ENCODE measurements around the gene SDCCAG8. TPM values are rescaled to one million over a fixed set of nuclear protein-coding genes. Genes with fewer than 3 reads are reported as not detected.

The SDCCAG8 gene
- polyA plus RNA-seq, 3 donors, result 33.2 to 34.4 (median 33.4) TPM

- Histone ChIP-seq H3K4me3 (replicated peaks in 1 of 3; ENCODE audit: low read depth in 2 of 3, low read length in 3 of 3) (no peak overlapping the region), H3K27me3 (ENCODE audit: control insufficient read depth in 2 of 2, insufficient read depth in 2 of 2, low read length in 2 of 2) (no peaks in the 10 kb centered on the region), H3K27ac (ENCODE audit: low read depth in 1 of 2, low read length in 2 of 2) (no peak overlapping the region), H4K20me1 (ENCODE audit: insufficient read depth, low read length) (no peaks in the 10 kb centered on the region), H3K4me2 (replicated peaks; ENCODE audit: extremely low read depth, low read length, poor library complexity, severe bottlenecking) (no peak overlapping the region), H3K9me3 (replicated peaks in 1 of 2; ENCODE audit: control insufficient read depth in 1 of 2, insufficient read depth in 1 of 2, low read length in 2 of 2) (no peaks in the 10 kb centered on the region), H3K4me1 (ENCODE audit: control insufficient read depth in 1 of 2, insufficient read depth in 2 of 2, low read length in 2 of 2) (no peaks in the 10 kb centered on the region), H3K36me3 (replicated peaks in 1 of 2; ENCODE audit: control insufficient read depth in 1 of 2, insufficient read depth in 2 of 2, low read length in 2 of 2) (peaks cover 6 to 45% of the 10 kb centered on the region in 2 donors), H2AFZ (ENCODE audit: insufficient read depth, low read depth, low read length, poor library complexity, severe bottlenecking) (no peak overlapping the region), H3K79me2 (ENCODE audit: insufficient read depth, low read length) (no peaks in the 10 kb centered on the region), H3K9ac (ENCODE audit: insufficient read depth, low read length, poor library complexity, severe bottlenecking) (no peak overlapping the region)
- peaks cover 0 to 1% (median 0%) of the 10 kb centered on the region in 3 donors for H3K27me3 Mint-ChIP-seq (ENCODE audit: low read depth in 3 of 3)
- no peak for TF ChIP-seq CTCF (IDR thresholded peaks at IDR 0.05)
- H3K36me3 Mint-ChIP-seq, result peaks cover 43 to 63% of the 10 kb centered on the region in 2 donors
- peaks cover 0 to 2% (median 0%) of the 10 kb centered on the region in 7 donors for H3K9me3 Mint-ChIP-seq
- H3K27ac Mint-ChIP-seq, result no peak overlapping the region
- no peaks in the 10 kb centered on the region for H3K4me1 Mint-ChIP-seq
- no peak overlapping the region for H3K4me3 Mint-ChIP-seq
- WGBS (ENCODE audit: insufficient coverage), result no CpG with 5 or more reads among the region's 1 CpG
- no peak for DNase-seq
- intact Hi-C loops (cut with micrococcal nuclease), result loop anchor here in 1 of 2 donors (5.0 kb wide), 1 partner anchor 402 kb away; no protein-coding TSS in a partner anchor
These were observed 89.4 kb downstream of the SDCCAG8 start for GRCh38 chr1:243345205-243345604.

GRCh38 chr1:243346016-243346415, 90.2 kb downstream of the SDCCAG8 start:
- no peak overlapping the region for H3K27ac Mint-ChIP-seq
- TF ChIP-seq CTCF (IDR thresholded peaks at IDR 0.05), result no peak
- H3K9ac ChIP-seq (ENCODE audit: insufficient read depth, low read length, poor library complexity, severe bottlenecking), result no peak overlapping the region
- peaks cover 43 to 60% of the 10 kb centered on the region in 2 donors for H3K36me3 Mint-ChIP-seq
- H3K9me3 ChIP-seq (replicated peaks in 1 of 2; ENCODE audit: control insufficient read depth in 1 of 2, insufficient read depth in 1 of 2, low read length in 2 of 2), result no peaks in the 10 kb centered on the region
- no peak overlapping the region for H3K4me3 Mint-ChIP-seq
- no peaks in the 10 kb centered on the region for H3K4me1 Mint-ChIP-seq
- peaks cover 6 to 39% of the 10 kb centered on the region in 2 donors for H3K36me3 ChIP-seq (replicated peaks in 1 of 2; ENCODE audit: control insufficient read depth in 1 of 2, insufficient read depth in 2 of 2, low read length in 2 of 2)
- H3K4me2 ChIP-seq (replicated peaks; ENCODE audit: extremely low read depth, low read length, poor library complexity, severe bottlenecking), result no peak overlapping the region
- no peaks in the 10 kb centered on the region for H4K20me1 ChIP-seq (ENCODE audit: insufficient read depth, low read length)
- no peak for DNase-seq
- peaks cover 0 to 1% (median 0%) of the 10 kb centered on the region in 3 donors for H3K27me3 Mint-ChIP-seq (ENCODE audit: low read depth in 3 of 3)
- no CpG with 5 or more reads among the region's 3 CpGs for WGBS (ENCODE audit: insufficient coverage)
- intact Hi-C loops (cut with micrococcal nuclease), result loop anchor here in 1 of 2 donors (5.0 kb wide), 1 partner anchor 401 kb away; no protein-coding TSS in a partner anchor
- H3K4me3 ChIP-seq (replicated peaks in 1 of 3; ENCODE audit: low read depth in 2 of 3, low read length in 3 of 3), result no peak overlapping the region
- no peak overlapping the region for H2AFZ ChIP-seq (ENCODE audit: insufficient read depth, low read depth, low read length, poor library complexity, severe bottlenecking)
- peaks cover 0 to 2% (median 0%) of the 10 kb centered on the region in 7 donors for H3K9me3 Mint-ChIP-seq
- H3K79me2 ChIP-seq (ENCODE audit: insufficient read depth, low read length), result no peaks in the 10 kb centered on the region
- H3K4me1 ChIP-seq (ENCODE audit: control insufficient read depth in 1 of 2, insufficient read depth in 2 of 2, low read length in 2 of 2), result no peaks in the 10 kb centered on the region
- no peak overlapping the region for H3K27ac ChIP-seq (ENCODE audit: low read depth in 1 of 2, low read length in 2 of 2)
- H3K27me3 ChIP-seq (ENCODE audit: control insufficient read depth in 2 of 2, insufficient read depth in 2 of 2, low read length in 2 of 2), result no peaks in the 10 kb centered on the region

Data from CD14-positive monocyte (primary cell).